SK-N-SH (cell line): ENCODE measurements around the gene XIRP1. TPM values are rescaled to one million over a fixed set of nuclear protein-coding genes. Genes with fewer than 3 reads are reported as not detected.

Experiments used
- CTCF ChIA-PET: fragments of 300-600, 350-600 bp; formaldehyde crosslinking; extraction: SDS; loops from one replicate; lab custom pipeline; 2021; lab: Yijun Ruan, JAX
- POLR2A ChIA-PET: fragments of 350-600 bp; sonication (Branson Sonifier 250); formaldehyde crosslinking; extraction: SDS; loops from one replicate; lab custom pipeline; 2020; ENCODE audit warnings: antibody characterized with exemption, inconsistent platforms; lab: Yijun Ruan, JAX
- DNase-seq: peaks from one replicate; pipeline ENCODE4 v3.0.0; 2012
- H2AFZ ChIP-seq: fragments of 200-600 bp; sonication (generic); 2 replicates; pipeline ENCODE4 v1.8.1; 2016; ENCODE audit warnings: antibody characterized with exemption, mild to moderate bottlenecking, low read depth
- H3F3A ChIP-seq: fragments of 200-600 bp; sonication (generic); replicated peaks from 2 replicates; pipeline ENCODE3; 2016; ENCODE audit warnings: antibody characterized with exemption, mild to moderate bottlenecking; ENCODE audit not compliant: insufficient read depth
- H3K27ac ChIP-seq, 2 experiments: fragments of 200-500 bp in 1 of 2; fragments of 200-600 bp in 1 of 2; sonication (Bioruptor generic) in 1 of 2; sonication (generic), shearing (Covaris generic) in 1 of 2; 2 replicates each; pipeline versions ENCODE4 v1.5.1 to v1.6.1; 2014 to 2016; ENCODE audit warnings: low read depth in 2 of 2, inconsistent platforms in 1 of 2, low read length in 1 of 2, mild to moderate bottlenecking in 1 of 2, mixed read lengths in 1 of 2
- H3K27me3 ChIP-seq: fragments of 200-600 bp; sonication (generic), shearing (Covaris generic); 2 replicates; pipeline ENCODE4 v1.6.1; 2016; ENCODE audit warnings: mixed run types; ENCODE audit not compliant: insufficient read depth
- H3K36me3 ChIP-seq, 2 experiments: fragments of 200-500 bp in 1 of 2; fragments of 200-600 bp in 1 of 2; sonication (Bioruptor generic) in 1 of 2; sonication (generic) in 1 of 2; replicated peaks in 1 of 2; 2 replicates each; pipeline versions ENCODE3 to v1.5.1; 2014 to 2016; ENCODE audit warnings: low read length in 1 of 2, mild to moderate bottlenecking in 1 of 2; ENCODE audit not compliant: insufficient read depth in 2 of 2, control insufficient read depth in 1 of 2
- H3K4me1 ChIP-seq, 2 experiments: fragments of 200-500 bp in 1 of 2; fragments of 200-600 bp in 1 of 2; sonication (Bioruptor generic) in 1 of 2; sonication (generic), shearing (Covaris generic) in 1 of 2; 2 replicates each; pipeline versions ENCODE4 v1.5.1 to v1.6.1; 2014 to 2016; ENCODE audit warnings: low read depth in 1 of 2, low read length in 1 of 2, mixed run types in 1 of 2; ENCODE audit not compliant: insufficient read depth in 2 of 2, control insufficient read depth in 1 of 2
- H3K4me2 ChIP-seq: fragments of 200-600 bp; sonication (generic), shearing (Covaris generic); 2 replicates; pipeline ENCODE4 v1.6.1; 2017; ENCODE audit warnings: mixed run types
- H3K4me3 ChIP-seq, 2 experiments: fragments of 200-500 bp in 1 of 2; fragments of 200-600 bp in 1 of 2; sonication (Bioruptor generic) in 1 of 2; sonication (generic), shearing (Covaris generic) in 1 of 2; 2 replicates each; pipeline versions ENCODE4 v1.5.1 to v1.8.1; 2014 to 2016; ENCODE audit warnings: low read depth in 2 of 2, inconsistent platforms in 1 of 2, low read length in 1 of 2, mild to moderate bottlenecking in 1 of 2, mixed read lengths in 1 of 2, moderate library complexity in 1 of 2
- H3K79me2 ChIP-seq: fragments of 200-600 bp; sonication (generic); 2 replicates; pipeline ENCODE4 v1.8.1; 2017; ENCODE audit warnings: mild to moderate bottlenecking; ENCODE audit not compliant: insufficient read depth
- H3K9ac ChIP-seq: fragments of 200-600 bp; sonication (generic); 2 replicates; pipeline ENCODE4 v1.6.1; 2017; ENCODE audit warnings: mixed run types
- H3K9me2 ChIP-seq: fragments of 200-600 bp; sonication (generic); 2 replicates; pipeline ENCODE4 v1.6.1; 2017; ENCODE audit warnings: mixed run types
- H3K9me3 ChIP-seq: fragments of 200-600 bp; sonication (generic); 2 replicates; pipeline ENCODE4 v1.6.1; 2017; ENCODE audit warnings: mixed run types, mild to moderate bottlenecking, moderate library complexity
- H4K20me1 ChIP-seq: fragments of 200-600 bp; sonication (generic); 2 replicates; pipeline ENCODE4 v1.6.1; 2017; ENCODE audit warnings: mild to moderate bottlenecking, mixed run types; ENCODE audit not compliant: insufficient read depth
- FOSL2 ChIP-seq: IDR thresholded peaks from 2 replicates; pipeline ENCODE4 v1.4.0; 2012; ENCODE audit warnings: low read depth, mild to moderate bottlenecking, moderate library complexity, borderline replicate concordance
- FOXJ3 ChIP-seq: sonication (generic); formaldehyde crosslinking; IDR thresholded peaks from 2 replicates; pipeline ENCODE4 v1.5.1; 2020; ENCODE audit warnings: mild to moderate bottlenecking, missing genetic modification reagents
- GABPA ChIP-seq: IDR thresholded peaks from 2 replicates; pipeline ENCODE4 v1.4.0; 2012; ENCODE audit warnings: low read depth, mild to moderate bottlenecking
- JUND ChIP-seq: IDR thresholded peaks from 2 replicates; pipeline ENCODE4 v1.4.0; 2012
- MEF2A ChIP-seq: IDR thresholded peaks from 2 replicates; pipeline ENCODE4 v1.4.0; 2012; ENCODE audit warnings: low read depth, borderline replicate concordance
- NRF1 ChIP-seq: IDR thresholded peaks from 2 replicates; pipeline ENCODE4 v1.6.1; 2012; ENCODE audit warnings: low read depth, mild to moderate bottlenecking, low read length
- RAD21 ChIP-seq: IDR thresholded peaks from 2 replicates; pipeline ENCODE4 v1.6.1; 2012; ENCODE audit warnings: mild to moderate bottlenecking, low read length
- RFX5 ChIP-seq: IDR thresholded peaks from 2 replicates; pipeline ENCODE4 v1.6.1; 2012; ENCODE audit warnings: mild to moderate bottlenecking, improper control_type of control experiment, low read length
- TEAD4 ChIP-seq: IDR thresholded peaks from 2 replicates; pipeline ENCODE4 v1.4.0; 2012; ENCODE audit warnings: mild to moderate bottlenecking, borderline replicate concordance; ENCODE audit not compliant: insufficient read depth
- WGBS: methylation state at CpG from one replicate; pipeline ENCODE4 v1.1.6; 2017; ENCODE audit warnings: low lambda C conversion rate; 5-methylcytosine and 5-hydroxymethylcytosine counted together
- polyA plus RNA-seq, 3 experiments: library from polyadenylated mRNA; depleted of rRNA; stranded (reverse); fragments of >200 nt; gene quantifications; 2 replicates each; pipeline ENCODE4 v1.2.3, GENCODE V29; 2012
- TF ChIP-seq, protein P1 (sequence below): IDR thresholded peaks from 2 replicates; pipeline ENCODE4 v1.6.1; 2012; ENCODE audit warnings: mild to moderate bottlenecking, low read depth, low read length, moderate library complexity
- TF ChIP-seq, protein P2 (sequence below): IDR thresholded peaks from 2 replicates; pipeline ENCODE4 v1.4.0; 2012; ENCODE audit warnings: low read depth, borderline replicate concordance
- TF ChIP-seq, protein P3 (sequence below): IDR thresholded peaks from 2 replicates; pipeline ENCODE4 v1.4.0; 2012; ENCODE audit warnings: low read depth, borderline replicate concordance
- TF ChIP-seq, protein P4 (sequence below): fragments of 150-350 bp; IDR thresholded peaks from 2 replicates; pipeline ENCODE4 v1.6.1; 2016; ENCODE audit warnings: mild to moderate bottlenecking, low read depth, low read length

Gene XIRP1
- polyA plus RNA-seq, 1 of the 3 experiments (the other 2 are of a cell fraction), result not detected

DNA sequence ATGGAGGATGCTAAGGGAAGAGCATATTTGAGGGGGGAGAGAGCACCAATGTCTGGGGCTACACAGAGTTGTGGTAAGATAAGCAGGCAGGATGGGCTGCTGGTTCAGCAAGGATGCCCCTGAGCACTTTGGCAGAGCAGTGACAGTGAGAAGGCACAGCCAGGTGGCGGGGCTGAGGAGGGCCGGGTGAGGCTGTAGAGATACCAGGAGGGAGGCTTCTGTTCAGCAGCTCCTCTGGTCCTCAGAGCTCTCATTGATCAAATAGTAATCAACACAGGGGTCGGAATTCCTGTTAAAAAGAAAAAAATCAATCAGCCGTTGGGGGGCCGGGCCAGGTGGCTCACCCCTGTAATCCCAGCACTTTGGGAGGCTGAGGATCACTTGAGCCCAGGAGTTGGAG lies 11.5 kb upstream of the XIRP1 start:
- WGBS, result 27% methylated on average over 5 of the region's 5 CpGs
- Histone ChIP-seq H3K4me2 (no peak overlapping the region), H3K27ac (no peak overlapping the region), H2AFZ (no peak overlapping the region), H3K4me3 (no peak overlapping the region), H4K20me1 (no peaks in the 10 kb centered on the region), H3K4me1 (no peaks in the 10 kb centered on the region), H3K9ac (no peak overlapping the region), H3F3A (no peaks in the 10 kb centered on the region)
- POLR2A ChIA-PET, result no interaction called here
- no peak for DNase-seq
- TF ChIP-seq, protein P1, sequence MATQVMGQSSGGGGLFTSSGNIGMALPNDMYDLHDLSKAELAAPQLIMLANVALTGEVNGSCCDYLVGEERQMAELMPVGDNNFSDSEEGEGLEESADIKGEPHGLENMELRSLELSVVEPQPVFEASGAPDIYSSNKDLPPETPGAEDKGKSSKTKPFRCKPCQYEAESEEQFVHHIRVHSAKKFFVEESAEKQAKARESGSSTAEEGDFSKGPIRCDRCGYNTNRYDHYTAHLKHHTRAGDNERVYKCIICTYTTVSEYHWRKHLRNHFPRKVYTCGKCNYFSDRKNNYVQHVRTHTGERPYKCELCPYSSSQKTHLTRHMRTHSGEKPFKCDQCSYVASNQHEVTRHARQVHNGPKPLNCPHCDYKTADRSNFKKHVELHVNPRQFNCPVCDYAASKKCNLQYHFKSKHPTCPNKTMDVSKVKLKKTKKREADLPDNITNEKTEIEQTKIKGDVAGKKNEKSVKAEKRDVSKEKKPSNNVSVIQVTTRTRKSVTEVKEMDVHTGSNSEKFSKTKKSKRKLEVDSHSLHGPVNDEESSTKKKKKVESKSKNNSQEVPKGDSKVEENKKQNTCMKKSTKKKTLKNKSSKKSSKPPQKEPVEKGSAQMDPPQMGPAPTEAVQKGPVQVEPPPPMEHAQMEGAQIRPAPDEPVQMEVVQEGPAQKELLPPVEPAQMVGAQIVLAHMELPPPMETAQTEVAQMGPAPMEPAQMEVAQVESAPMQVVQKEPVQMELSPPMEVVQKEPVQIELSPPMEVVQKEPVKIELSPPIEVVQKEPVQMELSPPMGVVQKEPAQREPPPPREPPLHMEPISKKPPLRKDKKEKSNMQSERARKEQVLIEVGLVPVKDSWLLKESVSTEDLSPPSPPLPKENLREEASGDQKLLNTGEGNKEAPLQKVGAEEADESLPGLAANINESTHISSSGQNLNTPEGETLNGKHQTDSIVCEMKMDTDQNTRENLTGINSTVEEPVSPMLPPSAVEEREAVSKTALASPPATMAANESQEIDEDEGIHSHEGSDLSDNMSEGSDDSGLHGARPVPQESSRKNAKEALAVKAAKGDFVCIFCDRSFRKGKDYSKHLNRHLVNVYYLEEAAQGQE, result no peak
- TF ChIP-seq FOSL2 (no peak), JUND (no peak), MEF2A (no peak), NRF1 (no peak), RAD21 (no peak), TEAD4 (no peak), FOXJ3 (CRISPR knock-in tag) (no peak), GABPA (no peak), RFX5 (no peak)
- TF ChIP-seq, protein P2, sequence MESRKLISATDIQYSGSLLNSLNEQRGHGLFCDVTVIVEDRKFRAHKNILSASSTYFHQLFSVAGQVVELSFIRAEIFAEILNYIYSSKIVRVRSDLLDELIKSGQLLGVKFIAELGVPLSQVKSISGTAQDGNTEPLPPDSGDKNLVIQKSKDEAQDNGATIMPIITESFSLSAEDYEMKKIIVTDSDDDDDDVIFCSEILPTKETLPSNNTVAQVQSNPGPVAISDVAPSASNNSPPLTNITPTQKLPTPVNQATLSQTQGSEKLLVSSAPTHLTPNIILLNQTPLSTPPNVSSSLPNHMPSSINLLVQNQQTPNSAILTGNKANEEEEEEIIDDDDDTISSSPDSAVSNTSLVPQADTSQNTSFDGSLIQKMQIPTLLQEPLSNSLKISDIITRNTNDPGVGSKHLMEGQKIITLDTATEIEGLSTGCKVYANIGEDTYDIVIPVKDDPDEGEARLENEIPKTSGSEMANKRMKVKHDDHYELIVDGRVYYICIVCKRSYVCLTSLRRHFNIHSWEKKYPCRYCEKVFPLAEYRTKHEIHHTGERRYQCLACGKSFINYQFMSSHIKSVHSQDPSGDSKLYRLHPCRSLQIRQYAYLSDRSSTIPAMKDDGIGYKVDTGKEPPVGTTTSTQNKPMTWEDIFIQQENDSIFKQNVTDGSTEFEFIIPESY, result no peak
- TF ChIP-seq, protein P3, sequence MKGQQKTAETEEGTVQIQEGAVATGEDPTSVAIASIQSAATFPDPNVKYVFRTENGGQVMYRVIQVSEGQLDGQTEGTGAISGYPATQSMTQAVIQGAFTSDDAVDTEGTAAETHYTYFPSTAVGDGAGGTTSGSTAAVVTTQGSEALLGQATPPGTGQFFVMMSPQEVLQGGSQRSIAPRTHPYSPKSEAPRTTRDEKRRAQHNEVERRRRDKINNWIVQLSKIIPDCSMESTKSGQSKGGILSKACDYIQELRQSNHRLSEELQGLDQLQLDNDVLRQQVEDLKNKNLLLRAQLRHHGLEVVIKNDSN, result no peak
- TF ChIP-seq, protein P4, sequence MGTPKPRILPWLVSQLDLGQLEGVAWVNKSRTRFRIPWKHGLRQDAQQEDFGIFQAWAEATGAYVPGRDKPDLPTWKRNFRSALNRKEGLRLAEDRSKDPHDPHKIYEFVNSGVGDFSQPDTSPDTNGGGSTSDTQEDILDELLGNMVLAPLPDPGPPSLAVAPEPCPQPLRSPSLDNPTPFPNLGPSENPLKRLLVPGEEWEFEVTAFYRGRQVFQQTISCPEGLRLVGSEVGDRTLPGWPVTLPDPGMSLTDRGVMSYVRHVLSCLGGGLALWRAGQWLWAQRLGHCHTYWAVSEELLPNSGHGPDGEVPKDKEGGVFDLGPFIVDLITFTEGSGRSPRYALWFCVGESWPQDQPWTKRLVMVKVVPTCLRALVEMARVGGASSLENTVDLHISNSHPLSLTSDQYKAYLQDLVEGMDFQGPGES, result no peak
- TF ChIP-seq, all 33 proteins: peak for 0
- H3K36me3 ChIP-seq, result no peaks in the 10 kb centered on the region
- H3K9me2 ChIP-seq, result no peaks in the 10 kb centered on the region
- H3K9me3 ChIP-seq, result no peaks in the 10 kb centered on the region
- CTCF ChIA-PET, result interaction anchor here (1.7 to 2.2 kb wide), 2 partner anchors 14 to 85 kb away, joined by 9 to 11 read pairs; no protein-coding TSS in a partner anchor
- H3K27me3 ChIP-seq, result peaks cover 28% of the 10 kb centered on the region; the same call in 1 of the 2 replicates
- H3K79me2 ChIP-seq, result no peaks in the 10 kb centered on the region
